ELF-1 (cell line): ENCODE data around the gene ROBO2.

Experiments
- DNase-seq: peaks from one replicate; pipeline ENCODE4 v3.0.0-alpha.2; 2016; ENCODE audit warnings: low read depth, low spot score

ROBO2 gene

DNA sequence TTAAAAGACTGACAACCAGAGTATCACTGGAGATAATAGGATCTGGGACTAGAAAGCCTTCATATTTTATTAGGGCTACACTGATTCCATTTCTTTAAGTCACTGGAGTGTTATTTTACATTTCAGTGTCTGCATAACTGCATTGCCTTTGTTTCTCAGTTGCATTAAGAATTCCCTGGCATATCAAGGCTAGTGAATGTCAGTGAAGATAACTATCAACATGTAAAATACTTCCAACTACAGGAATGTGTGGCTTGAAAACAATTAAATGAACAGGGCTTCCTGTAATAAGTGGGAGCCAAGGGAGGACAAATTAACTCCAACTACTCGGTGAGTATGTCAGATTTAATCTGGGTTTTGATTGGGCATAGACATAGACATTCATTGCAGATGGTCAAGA lies 628.5 kb downstream of the ROBO2 start:
- DNase-seq: no peak

DNA sequence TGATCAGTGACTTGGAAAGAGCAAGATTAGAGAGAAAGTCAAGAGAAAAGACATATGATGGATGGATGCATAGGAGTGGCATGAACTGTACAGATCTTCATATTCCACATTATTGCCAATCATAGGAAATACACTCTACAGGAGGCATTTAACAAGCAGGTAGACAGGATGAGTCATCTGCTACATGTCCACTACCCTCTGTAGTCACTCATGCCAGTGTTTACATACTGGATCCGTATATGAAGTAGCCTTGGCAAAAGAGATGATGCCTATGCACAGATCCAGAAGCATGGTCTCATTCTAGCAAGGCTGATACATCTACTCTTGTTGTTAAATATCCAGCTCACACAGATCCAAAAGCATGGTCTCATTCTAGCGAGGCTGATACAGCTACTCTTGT lies 632.1 kb downstream of the ROBO2 start:
- no peak for DNase-seq

DNA sequence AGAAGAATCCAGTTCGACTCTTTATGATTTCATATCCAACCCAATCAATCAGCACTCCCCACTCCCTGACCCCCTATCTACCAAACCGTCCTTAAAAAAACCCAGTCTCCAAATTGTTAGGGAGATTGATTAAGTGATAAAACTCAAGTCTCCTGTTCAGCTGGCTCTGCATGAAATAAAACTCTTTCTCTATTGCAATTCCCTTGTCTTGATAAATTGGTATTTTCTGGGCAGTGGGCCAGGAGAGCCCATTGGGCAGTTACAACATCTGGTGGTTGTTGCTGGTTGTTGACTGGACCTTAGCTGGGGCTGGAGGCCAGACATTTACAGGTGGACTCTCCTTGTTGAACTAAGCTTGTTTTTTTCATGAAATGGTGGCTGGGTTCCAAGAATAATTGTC lies 642.3 kb downstream of the ROBO2 start:
- DNase-seq: no peak

DNA sequence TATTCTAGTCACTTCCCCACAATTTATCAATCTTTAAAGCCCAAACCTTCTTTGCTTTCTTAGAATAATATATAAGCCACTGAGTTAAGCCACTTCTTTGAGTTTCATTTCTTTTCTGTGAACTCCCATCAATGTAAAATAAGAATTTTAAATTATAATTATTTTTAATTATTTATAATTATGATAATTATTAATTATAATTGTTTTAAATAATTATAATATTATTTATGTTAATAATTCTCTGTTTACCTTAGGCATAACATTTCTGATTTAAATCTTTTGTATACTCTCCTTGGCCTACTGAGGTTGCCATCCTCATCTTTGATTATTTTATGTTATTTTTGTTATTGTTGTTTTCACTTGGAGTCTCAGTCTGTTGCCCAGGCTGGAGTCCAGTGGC lies 644.2 kb downstream of the ROBO2 start:
- DNase-seq: no peak

DNA sequence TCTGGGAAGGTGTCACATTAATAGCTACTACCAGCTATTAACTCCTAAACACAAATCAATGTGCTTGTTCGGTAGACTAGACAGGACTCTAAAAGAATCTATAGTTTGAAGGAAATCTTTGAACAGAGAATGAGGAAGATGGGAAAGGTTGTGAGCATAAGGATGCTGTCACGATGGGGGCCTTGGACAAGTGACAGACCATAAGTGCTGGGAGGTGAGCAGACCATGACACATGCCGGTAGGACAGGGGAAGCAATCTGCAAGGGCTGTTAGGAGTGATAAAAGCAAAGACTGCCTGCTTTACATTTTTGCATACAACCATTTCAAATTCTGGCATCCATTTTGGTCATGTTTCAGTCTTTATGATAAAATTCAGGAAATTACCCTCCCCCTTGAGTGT lies 645.8 kb downstream of the ROBO2 start:
- DNase-seq: no peak

DNA sequence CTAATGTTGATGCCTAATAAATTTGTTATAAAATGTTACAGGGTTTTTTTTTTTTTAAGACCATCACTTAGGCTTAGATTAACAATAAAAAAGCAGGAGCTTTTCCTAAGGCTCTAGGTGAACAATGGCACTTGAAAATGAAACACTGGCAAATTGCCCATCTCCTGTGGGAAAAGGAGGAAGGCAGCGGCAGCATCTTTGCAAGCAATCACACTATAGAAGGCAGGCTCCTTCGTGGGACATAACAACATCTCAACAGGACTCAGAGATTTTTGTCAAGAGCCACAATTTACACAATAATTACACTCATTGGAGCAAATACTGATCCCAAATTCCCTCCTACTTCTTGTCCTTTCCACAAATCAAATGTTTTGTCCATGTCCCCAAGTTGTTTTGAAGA lies 646.7 kb downstream of the ROBO2 start:
- DNase-seq: no peak

DNA sequence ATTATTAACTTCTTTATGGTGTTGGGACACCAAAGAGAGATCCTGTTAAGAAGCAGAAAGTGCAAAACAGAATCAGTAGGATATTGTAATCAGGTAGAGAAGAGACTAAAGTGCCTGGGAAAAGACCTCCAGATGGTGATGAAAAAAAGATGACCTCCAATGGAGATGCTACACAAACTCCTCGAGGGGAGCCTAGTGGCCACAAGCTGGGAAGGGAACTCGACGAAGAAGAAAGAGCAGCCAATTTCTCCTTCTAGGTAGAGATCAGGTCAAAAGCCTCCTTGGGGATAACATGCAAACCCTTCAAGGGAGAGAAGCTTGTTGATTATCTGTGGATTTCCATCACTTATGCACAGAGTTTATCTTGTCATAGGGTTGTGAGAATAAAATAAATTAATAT lies 647.6 kb downstream of the ROBO2 start:
- DNase-seq: no peak

DNA sequence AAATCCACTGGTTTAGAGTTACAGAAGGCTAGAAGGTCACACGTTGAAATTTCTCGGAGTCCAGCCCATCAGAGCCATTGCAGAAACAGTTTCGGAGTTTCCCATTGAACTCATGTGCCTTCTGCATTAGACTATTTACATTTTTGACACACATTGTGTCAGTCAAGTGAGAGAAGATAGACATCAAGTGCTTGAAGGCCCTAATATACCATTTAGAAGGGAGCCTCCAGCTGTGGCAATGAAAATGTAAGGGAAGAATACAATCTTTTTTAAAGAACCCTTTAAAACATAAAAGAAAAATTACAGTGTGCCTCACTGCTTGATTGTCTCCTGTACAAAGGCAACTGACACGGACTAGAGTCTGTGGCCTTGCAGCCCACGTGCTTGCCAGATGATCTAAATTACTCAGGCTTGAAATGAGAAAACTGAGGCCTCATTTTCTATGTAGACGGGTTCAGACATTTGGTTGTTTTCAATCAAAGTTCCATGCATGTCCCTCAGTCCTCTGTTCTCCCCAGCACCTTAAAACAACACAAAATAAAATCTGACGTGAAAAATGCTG lies 650.5 kb downstream of the ROBO2 start:
- DNase-seq: no peak

DNA sequence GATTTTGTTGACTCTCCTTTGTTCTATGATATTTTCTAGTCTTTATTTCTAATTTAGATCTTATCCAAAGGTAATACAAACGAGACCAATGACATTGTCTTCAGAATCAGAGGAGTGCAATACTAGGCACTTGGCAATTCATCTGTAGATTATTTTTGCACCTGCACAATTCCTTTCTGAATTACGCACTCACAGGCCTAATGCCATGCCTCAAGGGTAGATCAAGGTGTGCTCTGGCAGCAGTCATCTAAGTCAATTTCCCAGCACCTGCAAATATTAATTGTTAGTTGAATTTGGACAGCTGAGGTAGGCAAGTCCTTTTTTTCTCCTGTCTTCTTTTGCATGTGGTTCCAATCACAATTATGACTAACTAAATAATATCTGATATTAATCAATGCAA lies 653.2 kb downstream of the ROBO2 start:
- DNase-seq: no peak

DNA sequence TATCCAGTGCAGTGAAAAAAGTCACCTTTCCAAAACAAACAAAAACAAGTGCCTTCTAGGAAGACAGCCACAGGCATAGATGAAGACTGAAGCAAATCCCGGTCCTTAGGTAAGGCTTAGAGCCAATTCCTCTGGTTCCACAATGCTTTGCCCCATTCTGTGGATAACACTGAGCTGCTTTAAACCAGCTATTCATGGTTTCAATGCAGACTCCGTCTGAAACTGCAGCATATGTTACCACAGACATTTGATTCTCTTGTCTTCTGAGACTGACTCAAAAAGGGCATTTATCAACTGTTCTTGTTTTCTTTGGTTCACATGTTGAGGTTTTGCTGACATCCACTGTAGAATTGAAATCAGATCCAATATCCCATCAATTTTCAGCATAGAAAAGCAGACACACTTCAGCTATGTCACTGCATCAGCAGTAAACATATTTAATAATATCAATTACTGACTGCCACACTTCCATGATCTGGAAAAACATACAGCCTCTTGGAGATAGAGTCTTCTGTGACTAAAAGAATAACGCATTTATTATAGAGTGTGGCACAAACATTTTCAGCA lies 659.3 kb downstream of the ROBO2 start:
- no peak for DNase-seq
